ENCODE data around the gene SLC44A5.
"Not testable (repeated sequence)": the region's sequence is repeated elsewhere in the genome, so short reads cannot be mapped to it uniquely, and the experiment has no call there.

Gene SLC44A5

GRCh38 chr1:75444220-75444619 is 166.7 kb downstream of the SLC44A5 start:
- DNase-seq = no peak

DNA sequence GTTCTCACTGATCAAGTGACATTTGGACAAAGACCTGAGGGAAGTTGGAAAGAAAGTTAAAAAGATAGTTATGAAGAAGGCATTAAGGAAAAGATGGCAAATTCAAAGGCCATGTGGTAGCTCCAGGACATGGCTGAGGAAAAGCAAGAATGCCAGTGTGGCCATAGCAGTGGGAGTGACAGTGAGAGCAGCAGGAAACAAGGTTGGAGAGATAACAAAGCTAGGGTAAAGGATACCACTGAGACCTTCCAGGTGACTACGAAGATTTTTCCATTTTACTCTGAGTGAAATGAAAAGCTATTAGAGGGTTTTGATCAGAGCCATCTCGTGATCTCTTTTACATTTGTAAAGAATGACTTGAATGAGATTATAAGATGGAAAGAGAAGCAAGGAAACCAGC is 170.6 kb downstream of the SLC44A5 start:
- no peak for DNase-seq

DNA sequence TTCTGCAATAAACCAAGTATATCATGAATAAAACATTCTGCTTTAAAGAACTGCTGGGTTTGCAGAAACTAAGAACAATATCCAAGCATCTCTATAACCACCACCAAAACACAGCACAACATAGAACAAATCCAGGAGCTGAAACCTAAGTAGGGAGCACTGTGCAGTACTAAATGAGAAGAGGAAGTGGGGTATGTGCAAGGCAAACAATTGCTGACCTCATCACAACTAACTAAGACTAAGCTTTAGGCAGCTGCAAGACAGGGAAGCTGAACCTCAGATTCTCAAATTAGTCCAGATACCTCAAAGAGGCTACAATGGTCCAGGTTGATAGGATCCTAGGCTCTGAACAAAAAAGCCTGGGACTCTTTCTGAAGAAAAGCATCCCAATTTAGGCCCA is 172.6 kb downstream of the SLC44A5 start:
- DNase-seq = no peak

DNA sequence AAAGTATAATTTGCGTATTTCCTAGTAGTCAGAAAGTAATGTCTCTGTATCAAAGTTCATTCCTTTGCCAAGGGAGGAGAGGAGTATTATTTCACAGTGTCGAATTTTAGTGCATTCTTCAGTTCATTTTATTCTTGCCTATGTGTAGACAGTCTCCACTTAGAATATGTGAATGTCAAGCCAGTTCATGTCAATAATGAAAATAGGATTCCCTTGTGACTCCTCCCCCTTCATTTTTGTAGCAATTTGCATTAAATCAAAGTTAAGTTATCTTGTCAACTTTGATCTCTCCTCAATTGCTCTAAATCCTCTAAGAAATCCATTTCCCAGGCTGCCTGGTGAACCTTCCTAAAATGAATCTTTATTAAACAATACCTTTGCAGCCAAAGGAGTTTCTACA is 179.1 kb downstream of the SLC44A5 start:
- DNase-seq = no peak

DNA sequence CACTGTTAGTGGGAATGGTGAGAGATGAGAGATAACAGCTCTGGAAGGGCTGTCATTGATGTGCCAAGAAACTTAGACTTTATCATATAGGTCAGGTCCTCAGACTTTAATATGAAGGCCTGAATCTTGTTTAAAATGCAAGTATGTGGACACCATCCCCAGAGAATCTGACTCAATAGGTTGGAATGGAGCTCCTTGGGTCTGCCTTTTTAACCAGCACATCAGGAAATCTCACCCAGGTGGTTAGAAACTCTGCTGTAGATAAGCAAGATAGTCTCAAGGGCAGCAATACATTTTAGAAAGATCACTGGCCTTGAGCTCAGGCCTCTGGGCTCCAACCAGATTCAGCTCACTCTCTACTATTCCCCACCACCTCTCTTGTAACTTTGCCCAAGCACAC is 180.4 kb downstream of the SLC44A5 start:
- DNase-seq = no peak

GRCh38 chr1:75426688-75427087 is 184.2 kb downstream of the SLC44A5 start:
- DNase-seq = no peak

DNA sequence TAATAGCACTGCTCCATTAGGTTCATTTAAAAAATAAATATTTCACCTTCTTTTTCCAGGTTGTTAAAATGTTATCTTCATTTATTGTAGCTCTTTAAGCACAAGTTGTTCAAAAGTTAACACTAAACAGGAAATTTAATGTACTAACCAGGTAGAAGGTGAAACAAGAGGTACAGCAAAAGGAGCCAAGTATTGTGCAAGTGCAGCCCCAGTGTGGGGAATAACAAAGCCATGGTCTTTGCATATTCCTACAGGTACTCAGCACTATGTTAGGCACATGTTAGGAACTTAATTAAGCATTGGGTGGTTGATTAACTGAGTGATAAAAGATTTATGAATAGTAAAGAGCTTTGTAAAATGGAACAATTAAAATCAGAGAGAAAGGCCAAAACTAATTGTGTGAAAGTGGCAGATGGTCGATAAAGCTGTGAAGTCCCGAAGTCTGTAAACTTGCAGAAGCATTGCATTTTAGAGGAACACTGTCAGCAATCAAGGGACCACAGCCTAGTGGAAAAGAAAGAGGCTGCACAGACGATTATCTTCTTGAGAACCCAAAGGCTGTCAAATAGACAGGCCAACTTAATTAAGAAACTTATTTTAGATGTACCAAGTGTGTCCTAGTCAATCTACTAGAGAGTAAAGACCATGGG is 185.8 kb downstream of the SLC44A5 start:
- no peak for DNase-seq

GRCh38 chr1:75423616-75424015 is 187.3 kb downstream of the SLC44A5 start:
- DNase-seq = no peak

DNA sequence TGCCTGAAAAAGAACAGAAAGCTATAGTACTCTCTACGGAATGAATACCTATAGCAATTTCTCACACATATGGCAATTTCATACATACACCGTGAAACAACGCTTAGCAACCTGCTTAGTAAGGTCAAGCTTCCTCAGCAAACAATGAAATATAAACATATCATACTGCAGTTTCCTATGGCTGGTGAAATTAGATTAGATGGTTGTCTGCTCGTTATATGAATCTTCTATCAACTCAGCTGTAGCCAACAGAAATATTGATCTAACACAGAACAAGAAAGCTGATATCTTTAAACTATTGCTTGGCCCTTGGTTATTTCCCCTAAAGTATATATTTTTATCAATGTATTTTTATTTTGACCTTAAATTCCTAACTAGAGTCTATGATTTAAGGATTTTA is 187.8 kb downstream of the SLC44A5 start:
- no peak for DNase-seq

GRCh38 chr1:75421371-75421770 is 189.5 kb downstream of the SLC44A5 start:
- no peak for DNase-seq

DNA sequence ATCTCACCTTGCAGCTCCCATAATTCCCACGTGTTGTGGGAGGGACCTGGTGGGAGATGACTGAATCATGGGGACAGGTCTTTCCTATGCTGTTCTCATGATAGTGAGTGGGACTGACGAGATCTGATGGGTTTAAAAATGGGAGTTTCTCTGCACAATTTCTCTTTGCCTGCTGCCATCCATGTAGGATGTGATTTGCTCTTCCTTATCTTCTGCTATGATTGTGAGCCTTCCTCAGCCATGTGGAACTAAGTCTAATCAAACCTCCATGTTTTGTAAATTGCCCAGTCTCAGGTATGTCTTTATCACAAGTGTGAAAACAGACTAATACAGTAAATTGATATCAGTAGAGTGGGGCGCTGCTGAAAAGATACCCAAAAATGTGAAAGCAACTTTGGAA is 195.7 kb downstream of the SLC44A5 start:
- no peak for DNase-seq

- DNase-seq = no peak
Observed at GRCh38 chr1:75412616-75413015, 198.3 kb downstream of the SLC44A5 start.

DNA sequence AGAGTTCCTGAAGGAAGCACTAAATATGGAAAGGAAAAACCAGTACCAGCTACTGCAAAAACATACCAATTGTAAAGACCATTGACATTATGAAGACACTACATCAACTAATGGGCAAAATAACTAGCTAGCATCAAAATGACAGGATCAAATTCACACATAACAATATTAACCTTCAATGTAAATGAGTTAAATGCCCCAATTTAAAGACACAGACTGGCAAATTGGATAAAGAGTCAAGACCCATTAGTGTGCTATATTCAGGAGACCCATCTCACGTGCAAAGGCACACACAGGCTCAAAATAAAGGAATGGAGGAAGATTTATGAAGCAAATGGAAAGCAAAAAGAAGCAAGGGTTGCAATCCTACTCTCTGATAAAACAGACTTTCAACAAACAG is 206.2 kb downstream of the SLC44A5 start:
- not testable (repeated sequence) for DNase-seq

GRCh38 chr1:75403147-75403646 is 207.7 kb downstream of the SLC44A5 start:
- not testable (repeated sequence) for DNase-seq

- no peak for DNase-seq
Observed at GRCh38 chr1:75400716-75401115, 210.2 kb downstream of the SLC44A5 start.

GRCh38 chr1:75396745-75397144 is 214.2 kb downstream of the SLC44A5 start:
- no peak for DNase-seq

GRCh38 chr1:75396260-75396659 is 214.7 kb downstream of the SLC44A5 start:
- no peak for DNase-seq

DNA sequence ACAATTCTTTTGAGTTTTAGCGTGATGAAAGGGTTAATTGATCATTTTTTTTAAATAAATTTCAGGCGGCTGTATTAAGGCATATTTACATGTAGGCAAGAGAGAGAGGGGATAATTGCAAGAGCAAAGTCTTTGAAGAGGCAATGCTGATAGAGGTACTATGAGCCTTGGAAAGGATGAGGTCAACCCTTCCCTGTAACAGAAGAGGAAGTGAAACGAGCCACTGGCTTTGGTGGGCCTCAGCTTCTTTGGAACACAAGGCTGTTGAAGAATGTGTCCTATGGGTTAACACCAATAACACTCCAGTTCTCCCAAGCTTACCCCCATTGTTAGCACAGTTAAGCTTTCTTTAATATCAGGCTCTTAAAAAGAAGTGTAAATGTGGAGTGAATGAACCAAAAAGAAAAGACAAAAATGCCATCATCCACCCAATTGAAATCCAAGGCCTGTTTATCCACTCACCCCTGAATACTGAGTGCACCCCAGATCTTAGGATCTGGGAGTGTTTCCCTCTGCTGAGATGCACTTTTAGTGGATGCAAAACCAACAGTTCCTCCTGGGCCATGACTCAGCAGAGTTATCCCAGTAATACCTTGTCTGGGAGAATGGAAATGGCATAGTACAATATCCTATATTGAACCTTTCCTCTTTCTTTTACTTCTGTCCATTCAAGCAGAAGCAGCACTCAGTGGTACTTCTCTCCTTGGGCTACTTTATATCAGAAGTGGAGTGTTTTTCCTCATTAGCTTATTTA is 216.4 kb downstream of the SLC44A5 start:
- no peak for DNase-seq

- no peak for DNase-seq
Observed at GRCh38 chr1:75392278-75392677, 218.6 kb downstream of the SLC44A5 start.

DNA sequence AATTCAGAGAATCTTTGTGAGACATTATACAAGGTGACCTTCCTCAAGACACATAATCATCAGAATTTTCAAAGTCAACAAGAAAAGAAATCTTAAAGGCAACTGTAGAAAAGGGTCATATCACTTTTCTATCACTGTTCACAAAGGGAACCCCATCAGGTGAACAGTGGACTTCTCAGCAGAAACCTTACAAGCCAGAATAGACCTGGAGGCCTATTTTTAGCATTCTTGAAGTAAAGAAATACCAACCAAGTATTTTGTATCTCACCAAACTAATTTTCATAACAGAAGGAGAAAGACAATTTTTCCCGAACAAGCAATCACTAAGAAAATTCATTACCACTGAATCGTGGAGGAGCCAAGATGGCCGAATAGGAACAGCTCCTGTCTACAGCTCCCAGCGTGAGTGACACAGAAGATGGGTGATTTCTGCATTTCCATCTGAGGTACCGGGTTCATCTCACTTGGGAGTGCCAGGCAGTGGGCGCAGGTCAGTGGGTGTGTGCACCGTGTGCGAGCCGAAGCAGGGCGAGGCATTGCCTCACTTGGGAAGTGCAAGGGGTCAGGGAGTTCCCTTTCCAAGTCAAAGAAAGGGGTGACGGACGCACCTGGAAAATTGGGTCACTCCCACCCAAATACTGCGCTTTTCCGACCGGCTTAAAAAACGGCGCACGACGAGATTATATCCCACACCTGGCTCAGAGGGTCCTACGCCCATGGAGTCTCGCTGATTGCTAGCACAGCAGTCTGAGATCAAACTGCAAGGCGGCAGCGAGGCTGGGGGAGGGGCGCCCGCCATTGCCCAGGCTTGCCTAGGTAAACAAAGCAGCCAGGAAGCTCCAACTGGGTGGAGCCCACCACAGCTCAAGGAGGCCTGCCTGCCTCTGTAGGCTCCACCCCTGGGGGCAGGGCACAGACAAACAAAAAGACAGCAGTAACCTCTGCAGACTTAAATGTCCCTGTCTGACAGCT is 235.2 kb downstream of the SLC44A5 start:
- not testable (repeated sequence) for DNase-seq

- DNase-seq = no peak
Observed at GRCh38 chr1:75373542-75374159, 237.3 kb downstream of the SLC44A5 start.

DNA sequence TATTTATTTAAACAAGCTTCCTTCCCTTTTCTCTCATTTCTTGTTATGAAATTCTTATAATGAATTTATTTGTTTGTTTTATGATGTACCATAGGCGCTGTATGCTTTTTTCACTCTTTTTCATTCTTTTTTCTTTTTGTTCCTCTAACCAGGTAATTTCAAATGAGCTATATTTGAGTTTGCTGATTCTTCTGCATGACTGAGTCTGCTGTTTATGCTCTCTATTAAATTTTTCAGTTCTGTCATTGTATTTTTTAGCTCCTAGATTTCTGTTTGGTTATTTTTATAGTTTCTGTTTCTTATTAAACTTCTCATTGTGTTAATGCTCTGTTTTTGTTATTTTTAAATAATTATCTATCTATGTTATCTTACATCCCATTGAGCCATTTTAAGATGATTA is 244.3 kb downstream of the SLC44A5 start:
- DNase-seq = no peak

GRCh38 chr1:75361260-75361659 is 249.7 kb downstream of the SLC44A5 start:
- no peak for DNase-seq
